Stimulated activated CD4-positive, alpha-beta T cell treated with anti-CD3 and anti-CD28 coated beads, TNF-alpha, amount 100 ng/mL, for 1 hour (primary cell): ENCODE data around the gene TRIP13.
"Not testable (repeated sequence)": the region's sequence is repeated elsewhere in the genome, so short reads cannot be mapped to it uniquely, and the experiment has no call there.

Experiments
- DNase-seq, 3 donors: peaks; one replicate each; pipeline ENCODE4 v3.0.0-alpha.2; 2020; ENCODE audit warnings: low read depth in 3 of 3, low spot score in 1 of 3

The TRIP13 gene

GRCh38 chr5:935510-936084 lies 42.9 kb downstream of the TRIP13 start:
- no peak for DNase-seq

- no peak for DNase-seq
Measured at GRCh38 chr5:936149-937144, 43.8 kb downstream of the TRIP13 start.

- no peak for DNase-seq
Measured at GRCh38 chr5:937151-937924, 44.7 kb downstream of the TRIP13 start.

GRCh38 chr5:939368-939767 lies 46.7 kb downstream of the TRIP13 start:
- no peak for DNase-seq

GRCh38 chr5:940741-941140 lies 48.1 kb downstream of the TRIP13 start:
- not testable (repeated sequence) for DNase-seq

GRCh38 chr5:943201-943917 lies 50.7 kb downstream of the TRIP13 start:
- DNase-seq = no peak

- DNase-seq = no peak
Measured at GRCh38 chr5:943918-944620, 51.4 kb downstream of the TRIP13 start.

GRCh38 chr5:944621-944927 lies 51.9 kb downstream of the TRIP13 start:
- DNase-seq = no peak

GRCh38 chr5:944992-945685 lies 52.5 kb downstream of the TRIP13 start:
- DNase-seq = no peak

GRCh38 chr5:945691-946551 lies 53.2 kb downstream of the TRIP13 start:
- no peak for DNase-seq

GRCh38 chr5:946720-947625 lies 54.3 kb downstream of the TRIP13 start:
- no peak for DNase-seq

- DNase-seq = no peak
Measured at GRCh38 chr5:947626-948471, 55.2 kb downstream of the TRIP13 start.

- DNase-seq = no peak
Measured at GRCh38 chr5:948472-949274, 56.0 kb downstream of the TRIP13 start.

- no peak for DNase-seq
Measured at GRCh38 chr5:949275-949543, 56.5 kb downstream of the TRIP13 start.

GRCh38 chr5:949815-950560 lies 57.3 kb downstream of the TRIP13 start:
- DNase-seq = no peak
